K562 (cell line): Measurements from ENCODE around the gene XPA. TPM values are rescaled to one million over a fixed set of nuclear protein-coding genes. Genes with fewer than 3 reads are reported as not detected.
A peak's percentile ranks its signal among the peaks of the same experiment; 100 is the strongest.

Source experiments
- BACH1 ChIP-seq: fragments of 200-800 bp; sonication (Bioruptor generic); IDR thresholded peaks from 2 replicates; pipeline ENCODE4 v1.6.1; 2016; ENCODE audit warnings: missing genetic modification characterization, missing compliant biosample characterization
- C11orf30 ChIP-seq: fragments of 450-650 bp; IDR thresholded peaks from 2 replicates; pipeline ENCODE4 v1.6.1; 2016; ENCODE audit warnings: low read depth, mild to moderate bottlenecking
- CEBPB ChIP-seq: fragments of 450-650 bp; IDR thresholded peaks from 2 replicates; pipeline ENCODE4 v1.6.1; 2016; ENCODE audit warnings: missing genetic modification characterization, missing compliant biosample characterization
- DMBX1 ChIP-seq: fragments of 250-450 bp; sonication (Bioruptor Pico); IDR thresholded peaks from 2 replicates; pipeline ENCODE4 v1.8.0; 2022; ENCODE audit warnings: inconsistent platforms, mild to moderate bottlenecking, moderate library complexity, borderline replicate concordance
- NR2C1 ChIP-seq, 2 experiments: fragments of 450-650 bp; IDR thresholded peaks; 2 replicates each; pipeline ENCODE4 v1.6.1; 2017; ENCODE audit warnings: mild to moderate bottlenecking in 2 of 2, antibody characterized with exemption in 1 of 2, inconsistent platforms in 1 of 2, missing compliant biosample characterization in 1 of 2, missing genetic modification characterization in 1 of 2
- PKNOX1 ChIP-seq: fragments of 450-650 bp; IDR thresholded peaks from 2 replicates; pipeline ENCODE4 v1.6.1; 2016
- RBBP5 ChIP-seq: fragments of 200-600 bp; sonication (generic); IDR thresholded peaks from 2 replicates; pipeline ENCODE4 v1.6.1; 2012; ENCODE audit warnings: borderline replicate concordance, mild to moderate bottlenecking, low read length, control low read depth, inconsistent platforms; ENCODE audit not compliant: insufficient read depth, poor library complexity, severe bottlenecking
- YY1 ChIP-seq, 3 experiments: IDR thresholded peaks; 2 replicates each; pipeline ENCODE4 v1.6.1; 2011; ENCODE audit warnings: low read length in 2 of 3, mild to moderate bottlenecking in 2 of 3, moderate library complexity in 2 of 3, borderline replicate concordance in 1 of 3, control low read depth in 1 of 3, low read depth in 1 of 3; ENCODE audit not compliant: insufficient read depth in 3 of 3, insufficient replicate concordance in 2 of 3, control insufficient read depth in 1 of 3, insufficient read length in 1 of 3; ENCODE audit errors: extremely low read depth in 1 of 3
- ZNF354B ChIP-seq: fragments of 250-450 bp; sonication (Bioruptor Pico); IDR thresholded peaks from 2 replicates; pipeline ENCODE4 v1.4.0; 2020
- ZNF75A ChIP-seq: fragments of 450-650 bp; formaldehyde crosslinking; IDR thresholded peaks from 2 replicates; pipeline ENCODE4 v1.4.0; 2020; ENCODE audit warnings: mild to moderate bottlenecking
- ZNF766 ChIP-seq: fragments of 200-800 bp; sonication (Bioruptor generic); conservative IDR thresholded peaks from 2 replicates; pipeline ENCODE4 v1.6.1; 2016; ENCODE audit warnings: missing genetic modification characterization, missing compliant biosample characterization
- polyA plus RNA-seq, 8 experiments: library from polyadenylated mRNA; depleted of rRNA in 4 of 8; stranded (reverse) in 5 of 8; unstranded in 3 of 8; fragments of >200 nt; fragmentation: Nextera tagmentation in 2 of 8; fragmentation: Illumina TruSeq in 1 of 8; extraction: Ambion mirVana in 2 of 8; extraction: Trizol in 1 of 8; gene quantifications; 2 replicates each; pipeline versions ENCODE4 v1.2.1 to v1.2.3, GENCODE V29; 2011 to 2014; ENCODE audit warnings: inconsistent platforms in 1 of 8, missing spikeins in 1 of 8
- total RNA-seq, 7 experiments: library from RNA; depleted of rRNA in 6 of 7; stranded (reverse); fragments of >200 nt in 6 of 7; fragmentation: Illumina TruSeq in 2 of 7; extraction: Trizol in 2 of 7; gene quantifications; 2 replicates each; pipeline versions ENCODE4 v1.2.1 to v1.2.3, GENCODE V29; 2011 to 2021; ENCODE audit warnings: low replicate concordance in 1 of 7
- TF ChIP-seq, protein P1 (sequence below): fragments of 450-650 bp; conservative IDR thresholded peaks from 2 replicates; pipeline ENCODE4 v1.6.1; 2016; ENCODE audit warnings: missing genetic modification characterization, low read depth, mild to moderate bottlenecking, missing compliant biosample characterization, moderate library complexity
- TF ChIP-seq, protein P2 (sequence below): fragments of 450-650 bp; conservative IDR thresholded peaks from 2 replicates; pipeline ENCODE4 v1.6.1; 2016; ENCODE audit warnings: missing genetic modification characterization, low read depth, mild to moderate bottlenecking, control low read depth, missing compliant biosample characterization
- TF ChIP-seq, protein P3 (sequence below): fragments of 450-650 bp; formaldehyde crosslinking; IDR thresholded peaks from 2 replicates; pipeline ENCODE4 v1.4.0; 2020; ENCODE audit warnings: mild to moderate bottlenecking, moderate library complexity
- TF ChIP-seq, protein P4 (sequence below): fragments of 200-800 bp; sonication (Bioruptor generic); IDR thresholded peaks from 2 replicates; pipeline ENCODE4 v1.6.1; 2017; ENCODE audit warnings: missing genetic modification characterization, missing compliant biosample characterization
- TF ChIP-seq, protein P5 (sequence below): IDR thresholded peaks from 2 replicates; pipeline ENCODE4 v1.6.1; 2016; ENCODE audit warnings: missing genetic modification characterization, missing compliant biosample characterization

The XPA gene
- total and polyA plus RNA-seq, 9 of the 15 experiments (the other 6 are each of a cell fraction or from before 2014, with no cell fraction given) = 5.1 to 18.2 (median 14.1) TPM

DNA sequence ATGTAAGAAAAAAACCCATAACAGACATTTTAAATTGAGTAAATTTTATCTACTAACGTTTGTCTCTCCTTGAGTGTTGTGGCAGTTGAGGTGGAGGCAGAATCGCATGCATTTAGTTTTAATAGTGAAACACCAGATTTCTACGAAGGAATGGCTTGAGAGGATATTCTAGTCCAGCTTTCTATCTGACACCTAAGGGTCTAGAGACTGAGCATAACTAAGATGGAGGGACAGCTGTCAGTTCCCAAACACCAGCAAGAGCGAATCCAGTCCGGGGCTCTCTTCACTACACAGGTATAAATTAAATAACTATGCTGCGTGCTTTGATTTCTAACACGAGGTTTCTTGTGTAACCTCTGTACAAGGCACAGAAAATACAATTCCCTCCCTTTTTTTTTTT, 62.1 kb downstream of the XPA start (continued):
- TF ChIP-seq ZNF766 (CRISPR knock-in tag) (peak; percentile 50; the same call in 1 of the 2 replicates), YY1 (IDR thresholded peaks at IDR 0.05; ENCODE audit: borderline replicate concordance in 1 of 3, control insufficient read depth in 1 of 3, extremely low read depth in 1 of 3, insufficient read depth in 3 of 3, insufficient read length in 1 of 3, insufficient replicate concordance in 2 of 3, low read depth in 1 of 3, low read length in 2 of 3) (peak in 1 of 3 experiments; percentile 57), ZNF354B (no peak), PKNOX1 (peak; percentile 37; the same call in 1 of the 2 replicates), NR2C1 (IDR thresholded peaks at IDR 0.05) (no peak), NR2C1 (tag; IDR thresholded peaks at IDR 0.05) (0 out of 2 replicates have a peak, but pooled peaks have one; percentile 27), C11orf30 (no peak), ZNF75A (CRISPR knock-in tag) (no peak), CEBPB (tag) (no peak), BACH1 (tag) (0 out of 2 replicates have a peak, but pooled peaks have one; percentile 28), RBBP5 (peak; percentile 47), DMBX1 (CRISPR knock-in tag) (peak; percentile 61; the same call in 1 of the 2 replicates)
- TF ChIP-seq, protein P1, sequence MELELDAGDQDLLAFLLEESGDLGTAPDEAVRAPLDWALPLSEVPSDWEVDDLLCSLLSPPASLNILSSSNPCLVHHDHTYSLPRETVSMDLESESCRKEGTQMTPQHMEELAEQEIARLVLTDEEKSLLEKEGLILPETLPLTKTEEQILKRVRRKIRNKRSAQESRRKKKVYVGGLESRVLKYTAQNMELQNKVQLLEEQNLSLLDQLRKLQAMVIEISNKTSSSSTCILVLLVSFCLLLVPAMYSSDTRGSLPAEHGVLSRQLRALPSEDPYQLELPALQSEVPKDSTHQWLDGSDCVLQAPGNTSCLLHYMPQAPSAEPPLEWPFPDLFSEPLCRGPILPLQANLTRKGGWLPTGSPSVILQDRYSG = 0 out of 2 replicates have a peak, but pooled peaks have one; percentile 26
- TF ChIP-seq, protein P2, sequence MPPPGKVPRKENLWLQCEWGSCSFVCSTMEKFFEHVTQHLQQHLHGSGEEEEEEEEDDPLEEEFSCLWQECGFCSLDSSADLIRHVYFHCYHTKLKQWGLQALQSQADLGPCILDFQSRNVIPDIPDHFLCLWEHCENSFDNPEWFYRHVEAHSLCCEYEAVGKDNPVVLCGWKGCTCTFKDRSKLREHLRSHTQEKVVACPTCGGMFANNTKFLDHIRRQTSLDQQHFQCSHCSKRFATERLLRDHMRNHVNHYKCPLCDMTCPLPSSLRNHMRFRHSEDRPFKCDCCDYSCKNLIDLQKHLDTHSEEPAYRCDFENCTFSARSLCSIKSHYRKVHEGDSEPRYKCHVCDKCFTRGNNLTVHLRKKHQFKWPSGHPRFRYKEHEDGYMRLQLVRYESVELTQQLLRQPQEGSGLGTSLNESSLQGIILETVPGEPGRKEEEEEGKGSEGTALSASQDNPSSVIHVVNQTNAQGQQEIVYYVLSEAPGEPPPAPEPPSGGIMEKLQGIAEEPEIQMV (tag) = 0 out of 2 replicates have a peak, but pooled peaks have one; percentile 62
- TF ChIP-seq, protein P3, sequence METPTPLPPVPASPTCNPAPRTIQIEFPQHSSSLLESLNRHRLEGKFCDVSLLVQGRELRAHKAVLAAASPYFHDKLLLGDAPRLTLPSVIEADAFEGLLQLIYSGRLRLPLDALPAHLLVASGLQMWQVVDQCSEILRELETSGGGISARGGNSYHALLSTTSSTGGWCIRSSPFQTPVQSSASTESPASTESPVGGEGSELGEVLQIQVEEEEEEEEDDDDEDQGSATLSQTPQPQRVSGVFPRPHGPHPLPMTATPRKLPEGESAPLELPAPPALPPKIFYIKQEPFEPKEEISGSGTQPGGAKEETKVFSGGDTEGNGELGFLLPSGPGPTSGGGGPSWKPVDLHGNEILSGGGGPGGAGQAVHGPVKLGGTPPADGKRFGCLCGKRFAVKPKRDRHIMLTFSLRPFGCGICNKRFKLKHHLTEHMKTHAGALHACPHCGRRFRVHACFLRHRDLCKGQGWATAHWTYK = peak; percentile 21; the same call in 1 of the 2 replicates
- TF ChIP-seq, protein P4, sequence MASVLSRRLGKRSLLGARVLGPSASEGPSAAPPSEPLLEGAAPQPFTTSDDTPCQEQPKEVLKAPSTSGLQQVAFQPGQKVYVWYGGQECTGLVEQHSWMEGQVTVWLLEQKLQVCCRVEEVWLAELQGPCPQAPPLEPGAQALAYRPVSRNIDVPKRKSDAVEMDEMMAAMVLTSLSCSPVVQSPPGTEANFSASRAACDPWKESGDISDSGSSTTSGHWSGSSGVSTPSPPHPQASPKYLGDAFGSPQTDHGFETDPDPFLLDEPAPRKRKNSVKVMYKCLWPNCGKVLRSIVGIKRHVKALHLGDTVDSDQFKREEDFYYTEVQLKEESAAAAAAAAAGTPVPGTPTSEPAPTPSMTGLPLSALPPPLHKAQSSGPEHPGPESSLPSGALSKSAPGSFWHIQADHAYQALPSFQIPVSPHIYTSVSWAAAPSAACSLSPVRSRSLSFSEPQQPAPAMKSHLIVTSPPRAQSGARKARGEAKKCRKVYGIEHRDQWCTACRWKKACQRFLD (CRISPR knock-in tag) = 0 out of 2 replicates have a peak, but pooled peaks have one; percentile 15
- TF ChIP-seq, protein P5, sequence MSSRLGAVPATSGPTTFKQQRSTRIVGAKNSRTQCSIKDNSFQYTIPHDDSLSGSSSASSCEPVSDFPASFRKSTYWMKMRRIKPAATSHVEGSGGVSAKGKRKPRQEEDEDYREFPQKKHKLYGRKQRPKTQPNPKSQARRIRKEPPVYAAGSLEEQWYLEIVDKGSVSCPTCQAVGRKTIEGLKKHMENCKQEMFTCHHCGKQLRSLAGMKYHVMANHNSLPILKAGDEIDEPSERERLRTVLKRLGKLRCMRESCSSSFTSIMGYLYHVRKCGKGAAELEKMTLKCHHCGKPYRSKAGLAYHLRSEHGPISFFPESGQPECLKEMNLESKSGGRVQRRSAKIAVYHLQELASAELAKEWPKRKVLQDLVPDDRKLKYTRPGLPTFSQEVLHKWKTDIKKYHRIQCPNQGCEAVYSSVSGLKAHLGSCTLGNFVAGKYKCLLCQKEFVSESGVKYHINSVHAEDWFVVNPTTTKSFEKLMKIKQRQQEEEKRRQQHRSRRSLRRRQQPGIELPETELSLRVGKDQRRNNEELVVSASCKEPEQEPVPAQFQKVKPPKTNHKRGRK (tag) = no peak
